Stimulated activated naive B cell treated with anti-CD40 and anti-IgM and Interleukin-4, amounts not matched to agents 10 μg/mL and 1 μg/mL and 100 μg/mL, for 72 hours (primary cell): ENCODE measurements around the gene GRIK5.
"Not testable (repeated sequence)": the region's sequence is repeated elsewhere in the genome, so short reads cannot be mapped to it uniquely, and the experiment has no call there.

Experiments
- ATAC-seq, 2 donors: fragments of 150-1000 bp; cut with Tn5 transposase; replicated peaks; 2 replicates each; pipeline ENCODE4 v1.10.0; 2021; ENCODE audit warnings: moderate library complexity in 1 of 2
- DNase-seq: peaks from one replicate; pipeline ENCODE4 v3.0.0; 2021
- H3K27ac Mint-ChIP-seq: one replicate; pipeline ENCODE4 v1.8.0; 2022; ENCODE audit warnings: mild to moderate bottlenecking, mixed read lengths
- H3K27me3 Mint-ChIP-seq, 2 donors: one replicate each; pipeline ENCODE4 v1.8.0; 2022; ENCODE audit warnings: mixed read lengths in 2 of 2
- H3K36me3 Mint-ChIP-seq, 2 donors: one replicate each; pipeline ENCODE4 v1.8.0; 2022; ENCODE audit warnings: mixed read lengths in 2 of 2, mild to moderate bottlenecking in 1 of 2
- H3K4me1 Mint-ChIP-seq, 2 donors: one replicate each; pipeline ENCODE4 v1.8.0; 2022; ENCODE audit warnings: mixed read lengths in 2 of 2, mild to moderate bottlenecking in 1 of 2
- H3K4me3 Mint-ChIP-seq, 2 donors: one replicate each; pipeline ENCODE4 v1.8.0; 2022; ENCODE audit warnings: mild to moderate bottlenecking in 2 of 2, mixed read lengths in 2 of 2, moderate library complexity in 1 of 2
- H3K9me3 Mint-ChIP-seq, 2 donors: one replicate each; pipeline ENCODE4 v1.8.0; 2022; ENCODE audit warnings: mixed read lengths in 2 of 2, mild to moderate bottlenecking in 1 of 2

The GRIK5 gene

GRCh38 chr19:42102877-42103276, 32.9 kb upstream of the GRIK5 start:
- peaks cover 29 to 47% of the 10 kb centered on the region in 2 donors for H3K4me1 Mint-ChIP-seq
- H3K36me3 Mint-ChIP-seq = peaks cover 39 to 55% of the 10 kb centered on the region in 2 donors
- no peaks in the 10 kb centered on the region for H3K27me3 Mint-ChIP-seq
- H3K4me3 Mint-ChIP-seq = no peak overlapping the region
- ATAC-seq = no peak
- H3K9me3 Mint-ChIP-seq = no peaks in the 10 kb centered on the region
- no peak for DNase-seq
- no peak overlapping the region for H3K27ac Mint-ChIP-seq

GRCh38 chr19:42100241-42100640, 30.2 kb upstream of the GRIK5 start:
- H3K9me3 Mint-ChIP-seq, DNase-seq, H3K4me3 Mint-ChIP-seq, H3K27ac Mint-ChIP-seq, H3K27me3 Mint-ChIP-seq, ATAC-seq: not testable (repeated sequence)
- Mint-ChIP-seq H3K4me1 (peaks cover 16 to 30% of the 10 kb centered on the region in 2 donors), H3K36me3 (peaks cover 38 to 49% of the 10 kb centered on the region in 2 donors)

- Mint-ChIP-seq H3K36me3 (peaks cover 40 to 49% of the 10 kb centered on the region in 2 donors), H3K4me3 (no peak overlapping the region), H3K27ac (peak overlapping the region; percentile 80), H3K4me1 (peaks cover 15 to 30% of the 10 kb centered on the region in 2 donors), H3K27me3 (no peaks in the 10 kb centered on the region), H3K9me3 (no peaks in the 10 kb centered on the region)
- DNase-seq (no peak), ATAC-seq (no peak)
Measured at GRCh38 chr19:42099336-42099925, 29.4 kb upstream of the GRIK5 start.

GRCh38 chr19:42098781-42099180, 28.8 kb upstream of the GRIK5 start:
- Mint-ChIP-seq H3K27ac (no peak overlapping the region), H3K36me3 (peaks cover 46 to 53% of the 10 kb centered on the region in 2 donors), H3K9me3 (no peaks in the 10 kb centered on the region), H3K4me3 (no peak overlapping the region), H3K27me3 (no peaks in the 10 kb centered on the region), H3K4me1 (peaks cover 21 to 37% of the 10 kb centered on the region in 2 donors)
- ATAC-seq (no peak), DNase-seq (no peak)

GRCh38 chr19:42097461-42097860, 27.5 kb upstream of the GRIK5 start:
- H3K27ac Mint-ChIP-seq = no peak overlapping the region

GRCh38 chr19:42096255-42096837, 26.3 kb upstream of the GRIK5 start:
- Mint-ChIP-seq H3K27ac (no peak overlapping the region), H3K27me3 (no peaks in the 10 kb centered on the region), H3K4me3 (no peak overlapping the region), H3K4me1 (peaks cover 24 to 45% of the 10 kb centered on the region in 2 donors), H3K36me3 (peaks cover 41 to 53% of the 10 kb centered on the region in 2 donors), H3K9me3 (no peaks in the 10 kb centered on the region)
- ATAC-seq (no peak), DNase-seq (no peak)

More at GRCh38 chr19:42097461-42097860, 27.5 kb upstream of the GRIK5 start:
- no peak overlapping the region for H3K4me3 Mint-ChIP-seq
- peaks cover 43 to 50% of the 10 kb centered on the region in 2 donors for H3K36me3 Mint-ChIP-seq
- H3K4me1 Mint-ChIP-seq = peaks cover 19 to 34% of the 10 kb centered on the region in 2 donors
- no peaks in the 10 kb centered on the region for H3K9me3 Mint-ChIP-seq
- DNase-seq = no peak
- ATAC-seq = no peak
- H3K27me3 Mint-ChIP-seq = no peaks in the 10 kb centered on the region

- no peak for DNase-seq
- Mint-ChIP-seq H3K4me1 (peaks cover 28 to 45% of the 10 kb centered on the region in 2 donors), H3K4me3 (no peak overlapping the region), H3K27me3 (no peaks in the 10 kb centered on the region), H3K9me3 (no peaks in the 10 kb centered on the region), H3K27ac (no peak overlapping the region), H3K36me3 (peaks cover 46 to 53% of the 10 kb centered on the region in 2 donors)
- ATAC-seq = no peak
Measured at GRCh38 chr19:42095814-42096230, 25.8 kb upstream of the GRIK5 start.

GRCh38 chr19:42095142-42095813, 25.3 kb upstream of the GRIK5 start:
- no peak overlapping the region for H3K4me3 Mint-ChIP-seq
- H3K4me1 Mint-ChIP-seq = peaks cover 34 to 50% of the 10 kb centered on the region in 2 donors
- peaks cover 51 to 59% of the 10 kb centered on the region in 2 donors for H3K36me3 Mint-ChIP-seq
- ATAC-seq (no peak), DNase-seq (no peak)
- H3K9me3 Mint-ChIP-seq = no peaks in the 10 kb centered on the region
- no peaks in the 10 kb centered on the region for H3K27me3 Mint-ChIP-seq
- H3K27ac Mint-ChIP-seq = peak overlapping the region; percentile 84

- H3K4me3 Mint-ChIP-seq = no peak overlapping the region
- H3K27ac Mint-ChIP-seq = peak overlapping the region; percentile 84
- H3K9me3 Mint-ChIP-seq = no peaks in the 10 kb centered on the region
- DNase-seq (no peak), ATAC-seq (no peak)
- H3K27me3 Mint-ChIP-seq = no peaks in the 10 kb centered on the region
- peaks cover 52 to 61% of the 10 kb centered on the region in 2 donors for H3K36me3 Mint-ChIP-seq
- H3K4me1 Mint-ChIP-seq = peaks cover 37 to 56% of the 10 kb centered on the region in 2 donors
Measured at GRCh38 chr19:42093926-42094325, 23.9 kb upstream of the GRIK5 start.

- peaks cover 40 to 61% of the 10 kb centered on the region in 2 donors for H3K4me1 Mint-ChIP-seq
Measured at GRCh38 chr19:42093505-42093904, 23.5 kb upstream of the GRIK5 start.

GRCh38 chr19:42092350-42092749, 22.3 kb upstream of the GRIK5 start:
- Mint-ChIP-seq H3K4me3 (no peak overlapping the region), H3K4me1 (peaks cover 47 to 72% of the 10 kb centered on the region in 2 donors), H3K36me3 (peaks cover 52 to 67% of the 10 kb centered on the region in 2 donors), H3K27me3 (no peaks in the 10 kb centered on the region), H3K27ac (peak overlapping the region; percentile 60), H3K9me3 (no peaks in the 10 kb centered on the region)
- ATAC-seq (peak; percentile 29 to 36), DNase-seq (no peak)

More at GRCh38 chr19:42093505-42093904, 23.5 kb upstream of the GRIK5 start:
- DNase-seq = no peak
- no peaks in the 10 kb centered on the region for H3K27me3 Mint-ChIP-seq
- no peaks in the 10 kb centered on the region for H3K9me3 Mint-ChIP-seq
- peak overlapping the region; percentile 84 for H3K27ac Mint-ChIP-seq
- peaks cover 52 to 64% of the 10 kb centered on the region in 2 donors for H3K36me3 Mint-ChIP-seq
- H3K4me3 Mint-ChIP-seq = no peak overlapping the region
- no peak for ATAC-seq

GRCh38 chr19:42091742-42092141, 21.7 kb upstream of the GRIK5 start:
- Mint-ChIP-seq H3K4me1 (peaks cover 50 to 78% of the 10 kb centered on the region in 2 donors), H3K27me3 (no peaks in the 10 kb centered on the region), H3K27ac (peak overlapping the region; percentile 59), H3K9me3 (no peaks in the 10 kb centered on the region), H3K36me3 (peaks cover 52 to 65% of the 10 kb centered on the region in 2 donors), H3K4me3 (peak overlapping the region in 1 of 2 donors; percentile 46)
- DNase-seq = no peak
- ATAC-seq = no peak

GRCh38 chr19:42091300-42091699, 21.3 kb upstream of the GRIK5 start:
- H3K4me3 Mint-ChIP-seq = peak overlapping the region in 1 of 2 donors; percentile 46
- no peaks in the 10 kb centered on the region for H3K27me3 Mint-ChIP-seq
- DNase-seq (no peak), ATAC-seq (no peak)
- H3K36me3 Mint-ChIP-seq = peaks cover 47 to 61% of the 10 kb centered on the region in 2 donors
- no peaks in the 10 kb centered on the region for H3K9me3 Mint-ChIP-seq
- H3K27ac Mint-ChIP-seq = peak overlapping the region; percentile 91
- peaks cover 50 to 78% of the 10 kb centered on the region in 2 donors for H3K4me1 Mint-ChIP-seq

GRCh38 chr19:42090672-42091071, 20.7 kb upstream of the GRIK5 start:
- DNase-seq (no peak), ATAC-seq (no peak)
- H3K4me1 Mint-ChIP-seq = peaks cover 54 to 85% of the 10 kb centered on the region in 2 donors
- H3K9me3 Mint-ChIP-seq = no peaks in the 10 kb centered on the region
- H3K4me3 Mint-ChIP-seq = peak overlapping the region; percentile 19 to 54
- H3K27me3 Mint-ChIP-seq = no peaks in the 10 kb centered on the region
- H3K36me3 Mint-ChIP-seq = peaks cover 45 to 59% of the 10 kb centered on the region in 2 donors
- peak overlapping the region; percentile 91 for H3K27ac Mint-ChIP-seq
